MM.1S (cell line): ENCODE data around the gene GOLIM4.

Experiments used
- DNase-seq: peaks from one replicate; pipeline ENCODE4 v3.0.0-alpha.2; 2015
- H2AFZ ChIP-seq: fragments of 300-600 bp; sonication (generic); 2 replicates; pipeline ENCODE4 v1.6.0; 2016; ENCODE audit warnings: antibody characterized with exemption, low read length
- H3F3A ChIP-seq: fragments of 300-600 bp; sonication (generic); 2 replicates; pipeline ENCODE4 v1.6.1; 2016; ENCODE audit warnings: mild to moderate bottlenecking, antibody characterized with exemption, low read length, moderate library complexity, mixed read lengths; ENCODE audit not compliant: insufficient read depth
- H3K27ac ChIP-seq: fragments of 300-600 bp; sonication (generic); 2 replicates; pipeline ENCODE4 v1.5.1; 2016; ENCODE audit warnings: mild to moderate bottlenecking, low read length
- H3K27me3 ChIP-seq: fragments of 300-600 bp; sonication (generic); replicated peaks from 2 replicates; pipeline ENCODE4 v1.6.0; 2016; ENCODE audit warnings: low read length; ENCODE audit not compliant: insufficient read depth
- H3K36me3 ChIP-seq: fragments of 300-600 bp; sonication (generic); replicated peaks from 2 replicates; pipeline ENCODE4 v1.6.1; 2016; ENCODE audit warnings: mild to moderate bottlenecking, low read length, mixed read lengths; ENCODE audit not compliant: insufficient read depth
- H3K4me1 ChIP-seq: fragments of 300-600 bp; sonication (generic); 2 replicates; pipeline ENCODE4 v1.6.1; 2016; ENCODE audit warnings: low read length, mixed read lengths
- H3K4me2 ChIP-seq: fragments of 300-600 bp; sonication (generic); 2 replicates; pipeline ENCODE4 v1.6.0; 2016; ENCODE audit warnings: low read depth, low read length
- H3K4me3 ChIP-seq: fragments of 300-600 bp; sonication (generic); 2 replicates; pipeline ENCODE4 v1.5.1; 2016; ENCODE audit warnings: low read length, mixed read lengths
- H3K79me2 ChIP-seq: fragments of 300-600 bp; sonication (generic); 2 replicates; pipeline ENCODE4 v1.6.1; 2016; ENCODE audit warnings: mixed run types, low read length, mixed read lengths
- H3K9ac ChIP-seq: fragments of 300-600 bp; sonication (generic); 2 replicates; pipeline ENCODE4 v1.6.1; 2016; ENCODE audit warnings: low read length, mixed read lengths
- H3K9me2 ChIP-seq: fragments of 300-600 bp; sonication (generic); replicated peaks from 2 replicates; pipeline ENCODE4 v1.6.1; 2016; ENCODE audit warnings: mild to moderate bottlenecking, low read length, mixed read lengths; ENCODE audit not compliant: insufficient read depth
- H3K9me3 ChIP-seq: fragments of 300-600 bp; sonication (generic); replicated peaks from 2 replicates; pipeline ENCODE4 v1.6.1; 2016; ENCODE audit warnings: mild to moderate bottlenecking, low read length, mixed read lengths; ENCODE audit not compliant: insufficient read depth
- H4K20me1 ChIP-seq: fragments of 300-600 bp; sonication (generic); 2 replicates; pipeline ENCODE4 v1.6.1; 2016; ENCODE audit warnings: mild to moderate bottlenecking, low read length, moderate library complexity, mixed read lengths; ENCODE audit not compliant: insufficient read depth
- CTCF ChIP-seq: fragments of 300-600 bp; sonication (generic); IDR thresholded peaks from 2 replicates; pipeline ENCODE4 v1.5.1; 2016; ENCODE audit warnings: antibody characterized with exemption, low read length, mixed read lengths
- EZH2 ChIP-seq: fragments of 300-600 bp; sonication (generic); optimal IDR thresholded peaks from 2 replicates; pipeline ENCODE3; 2017; ENCODE audit warnings: low read depth, mild to moderate bottlenecking, antibody characterized with exemption, low read length, mixed read lengths
- EZH2phosphoT487 ChIP-seq: fragments of 300-600 bp; sonication (generic); IDR thresholded peaks from 2 replicates; pipeline ENCODE4 v1.6.1; 2018; ENCODE audit warnings: antibody characterized with exemption, low read length

The GOLIM4 gene

GRCh38 chr3:168072323-168072650 is 23.4 kb downstream of the GOLIM4 start:
- Histone ChIP-seq H3K9me3 (no peaks in the 10 kb centered on the region), H4K20me1 (no peaks in the 10 kb centered on the region; the same call in 1 of the 2 replicates), H3K4me1 (no peaks in the 10 kb centered on the region), H3K4me3 (no peak overlapping the region), H3F3A (no peaks in the 10 kb centered on the region), H3K4me2 (no peak overlapping the region), H3K27me3 (no peaks in the 10 kb centered on the region), H3K9me2 (no peaks in the 10 kb centered on the region), H3K79me2 (peaks cover 24% of the 10 kb centered on the region), H3K27ac (no peak overlapping the region), H3K36me3 (no peaks in the 10 kb centered on the region), H2AFZ (no peak overlapping the region), H3K9ac (no peak overlapping the region)
- TF ChIP-seq CTCF, result no peak
- TF ChIP-seq EZH2, result no peak
- TF ChIP-seq EZH2phosphoT487, result no peak
- no peak for DNase-seq

DNA sequence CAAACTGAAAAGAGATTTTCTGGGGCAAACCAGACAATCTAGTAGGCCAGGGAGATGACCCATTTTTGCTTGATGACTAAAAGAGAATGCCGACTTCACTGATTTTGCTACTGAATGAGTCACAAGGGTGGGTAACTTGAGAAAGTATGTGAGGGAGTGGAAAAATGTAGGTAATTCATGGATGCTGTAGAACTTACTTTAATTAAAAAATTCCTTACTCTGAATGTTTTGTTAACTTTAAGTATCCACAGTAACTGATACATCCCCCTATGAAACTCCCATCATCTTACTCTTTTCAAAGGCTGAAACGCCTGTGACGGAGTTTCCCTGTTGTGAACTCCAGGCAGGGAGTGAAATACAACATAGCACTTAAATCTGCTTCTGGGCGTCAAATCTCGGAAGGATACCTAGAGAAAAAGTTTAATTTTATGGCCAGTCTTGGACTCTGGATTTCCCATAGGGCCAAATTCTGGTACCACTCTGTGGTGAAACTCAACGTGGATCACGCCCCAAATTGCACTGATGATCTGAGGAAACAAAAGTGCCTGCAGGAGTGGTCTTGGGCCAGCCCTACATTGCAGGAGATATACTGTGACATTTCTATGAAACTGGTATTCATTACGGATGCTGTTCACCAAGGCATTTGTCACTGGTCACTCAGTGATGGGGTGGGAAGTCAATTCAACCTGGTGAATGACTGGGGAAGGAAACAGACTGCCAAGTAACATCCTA is 24.0 kb downstream of the GOLIM4 start:
- no peak for DNase-seq
- no peaks in the 10 kb centered on the region for H3F3A ChIP-seq
- H3K9me3 ChIP-seq, result no peaks in the 10 kb centered on the region
- no peak overlapping the region for H3K27ac ChIP-seq
- no peak overlapping the region for H3K9ac ChIP-seq
- H3K4me1 ChIP-seq, result no peaks in the 10 kb centered on the region
- H4K20me1 ChIP-seq, result no peaks in the 10 kb centered on the region; the same call in 1 of the 2 replicates
- no peaks in the 10 kb centered on the region for H3K27me3 ChIP-seq
- no peaks in the 10 kb centered on the region for H3K36me3 ChIP-seq
- no peaks in the 10 kb centered on the region for H3K9me2 ChIP-seq
- H3K4me2 ChIP-seq, result no peak overlapping the region
- TF ChIP-seq EZH2 (no peak), CTCF (no peak), EZH2phosphoT487 (no peak)
- H2AFZ ChIP-seq, result no peak overlapping the region
- peaks cover 19% of the 10 kb centered on the region for H3K79me2 ChIP-seq
- no peak overlapping the region for H3K4me3 ChIP-seq

DNA sequence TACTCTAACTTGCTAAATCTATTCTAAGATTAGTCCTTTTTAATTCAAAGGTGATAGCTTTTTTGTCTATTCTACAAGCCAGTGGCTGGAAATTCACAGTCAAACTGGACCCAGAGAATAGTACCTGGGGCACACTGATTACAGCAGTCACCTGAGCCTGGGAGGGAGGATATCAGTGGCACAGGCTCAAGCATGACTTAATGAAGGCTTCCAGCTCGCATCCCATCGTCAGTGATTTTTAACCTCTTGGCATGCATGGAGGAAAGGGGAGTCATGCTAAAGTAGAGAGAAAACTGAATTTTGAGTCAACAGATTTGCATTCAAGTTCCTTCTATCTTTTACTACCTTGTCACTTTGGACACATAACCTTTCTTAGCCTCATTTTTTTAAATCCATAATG is 24.8 kb downstream of the GOLIM4 start:
- no peak overlapping the region for H3K27ac ChIP-seq

More for the DNA sequence above, 24.8 kb downstream of the GOLIM4 start:
- Histone ChIP-seq H3K4me2 (no peak overlapping the region), H3F3A (no peaks in the 10 kb centered on the region), H3K27me3 (no peaks in the 10 kb centered on the region), H3K9me3 (no peaks in the 10 kb centered on the region), H3K79me2 (peaks cover 17% of the 10 kb centered on the region), H3K9me2 (no peaks in the 10 kb centered on the region), H3K4me1 (no peaks in the 10 kb centered on the region), H4K20me1 (no peaks in the 10 kb centered on the region; the same call in 1 of the 2 replicates), H3K4me3 (no peak overlapping the region), H3K9ac (no peak overlapping the region), H3K36me3 (no peaks in the 10 kb centered on the region), H2AFZ (no peak overlapping the region)
- no peak for DNase-seq
- TF ChIP-seq CTCF, result no peak
- no peak for TF ChIP-seq EZH2phosphoT487
- no peak for TF ChIP-seq EZH2
